Left ventricle myocardium inferior (tissue), 1 donor: ENCODE measurements around the gene POU2AF1. TPM values are rescaled to one million over a fixed set of nuclear protein-coding genes. Genes with fewer than 3 reads are reported as not detected.

Source experiments
- DNase-seq: peaks from one replicate; pipeline ENCODE4 v3.0.0-alpha.2; 2020
- H3K27ac ChIP-seq: fragments of 200-600 bp; replicated peaks from 2 replicates; pipeline ENCODE4 v1.8.0; 2021
- H3K27me3 ChIP-seq: fragments of 200-600 bp; 2 replicates; pipeline ENCODE4 v1.8.0; 2021; ENCODE audit warnings: low read depth
- H3K36me3 ChIP-seq: fragments of 200-600 bp; 2 replicates; pipeline ENCODE4 v1.8.0; 2021
- H3K4me1 ChIP-seq: fragments of 200-600 bp; 2 replicates; pipeline ENCODE4 v1.8.0; 2021
- H3K4me3 ChIP-seq: fragments of 200-600 bp; 2 replicates; pipeline ENCODE4 v1.8.0; 2021; ENCODE audit warnings: mild to moderate bottlenecking, moderate library complexity
- H3K9me3 ChIP-seq: fragments of 200-600 bp; replicated peaks from 2 replicates; pipeline ENCODE4 v1.8.0; 2021
- intact Hi-C: fragments of 100-400 bp; cut with micrococcal nuclease; formaldehyde crosslinking; loops from one replicate; pipeline ENCODE4 v1.11.0; 2022
- total RNA-seq: library from RNA; stranded (reverse); fragmentation: NEBNext Ultra II Directional; extraction: Animal tissue kit (Norgen Biotek cat#: 25700); gene quantifications from one replicate; pipeline ENCODE4 v1.2.1, GENCODE V29; 2021
- TF ChIP-seq, protein P1 (sequence below): fragments of 200-600 bp; IDR thresholded peaks from 2 replicates; pipeline ENCODE4 v1.8.0; 2021; ENCODE audit warnings: antibody characterized with exemption, mild to moderate bottlenecking, borderline replicate concordance
- donor health status: DM: no; HTN: yes; CAD: no; lungs with severe emphysema.

POU2AF1 gene
- total RNA-seq, 1 donor from 2014 or later: 0.05 TPM

DNA sequence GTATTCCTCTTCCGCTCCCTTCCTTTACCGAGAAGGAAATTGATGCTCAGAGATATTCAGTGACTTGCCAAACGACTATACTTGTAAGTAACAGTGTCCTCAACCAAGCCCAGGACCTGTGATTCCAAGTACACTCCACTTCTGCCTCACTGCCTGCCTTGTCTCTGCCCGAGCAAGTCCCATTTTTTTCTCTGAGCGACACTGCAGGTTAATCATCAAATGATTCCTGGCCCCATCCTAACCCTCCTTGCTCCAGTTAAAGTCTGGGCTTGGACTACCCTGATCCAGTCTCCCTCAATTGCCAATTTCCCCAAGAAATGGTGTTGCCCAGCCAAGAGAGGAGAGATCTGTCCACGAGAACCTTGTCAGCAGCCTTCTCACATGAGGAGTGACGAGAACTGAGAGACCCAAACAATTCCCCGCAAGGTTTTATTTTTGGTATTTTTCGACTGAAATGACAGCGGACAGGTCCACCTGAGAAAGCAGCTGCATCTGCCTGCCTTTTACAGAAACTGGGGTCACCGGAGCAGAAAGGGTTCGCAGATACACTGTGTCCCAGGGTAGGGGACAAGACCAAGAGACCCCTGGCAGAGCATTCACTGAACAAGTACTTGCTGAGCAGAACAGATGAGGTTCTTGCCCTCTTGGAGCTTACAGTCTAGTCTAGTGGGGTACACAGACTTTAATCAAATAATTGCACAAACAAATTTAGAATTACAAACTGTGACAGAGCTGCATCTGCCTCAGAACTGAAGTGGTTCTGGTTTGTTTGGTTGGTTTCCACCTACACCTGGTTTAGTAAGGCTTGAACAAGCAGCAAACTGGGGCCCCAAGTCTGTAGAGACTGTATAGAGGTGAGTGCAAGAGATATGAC, 11.4 kb downstream of the POU2AF1 start:
- TF ChIP-seq, protein P1, sequence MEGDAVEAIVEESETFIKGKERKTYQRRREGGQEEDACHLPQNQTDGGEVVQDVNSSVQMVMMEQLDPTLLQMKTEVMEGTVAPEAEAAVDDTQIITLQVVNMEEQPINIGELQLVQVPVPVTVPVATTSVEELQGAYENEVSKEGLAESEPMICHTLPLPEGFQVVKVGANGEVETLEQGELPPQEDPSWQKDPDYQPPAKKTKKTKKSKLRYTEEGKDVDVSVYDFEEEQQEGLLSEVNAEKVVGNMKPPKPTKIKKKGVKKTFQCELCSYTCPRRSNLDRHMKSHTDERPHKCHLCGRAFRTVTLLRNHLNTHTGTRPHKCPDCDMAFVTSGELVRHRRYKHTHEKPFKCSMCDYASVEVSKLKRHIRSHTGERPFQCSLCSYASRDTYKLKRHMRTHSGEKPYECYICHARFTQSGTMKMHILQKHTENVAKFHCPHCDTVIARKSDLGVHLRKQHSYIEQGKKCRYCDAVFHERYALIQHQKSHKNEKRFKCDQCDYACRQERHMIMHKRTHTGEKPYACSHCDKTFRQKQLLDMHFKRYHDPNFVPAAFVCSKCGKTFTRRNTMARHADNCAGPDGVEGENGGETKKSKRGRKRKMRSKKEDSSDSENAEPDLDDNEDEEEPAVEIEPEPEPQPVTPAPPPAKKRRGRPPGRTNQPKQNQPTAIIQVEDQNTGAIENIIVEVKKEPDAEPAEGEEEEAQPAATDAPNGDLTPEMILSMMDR: no peak
- Histone ChIP-seq H3K4me1 (no peaks in the 10 kb centered on the region), H3K4me3 (no peak overlapping the region), H3K9me3 (no peaks in the 10 kb centered on the region), H3K36me3 (no peaks in the 10 kb centered on the region), H3K27ac (no peak overlapping the region), H3K27me3 (peaks cover 6% of the 10 kb centered on the region)
- intact Hi-C loops: no loop called here
- DNase-seq: no peak

DNA sequence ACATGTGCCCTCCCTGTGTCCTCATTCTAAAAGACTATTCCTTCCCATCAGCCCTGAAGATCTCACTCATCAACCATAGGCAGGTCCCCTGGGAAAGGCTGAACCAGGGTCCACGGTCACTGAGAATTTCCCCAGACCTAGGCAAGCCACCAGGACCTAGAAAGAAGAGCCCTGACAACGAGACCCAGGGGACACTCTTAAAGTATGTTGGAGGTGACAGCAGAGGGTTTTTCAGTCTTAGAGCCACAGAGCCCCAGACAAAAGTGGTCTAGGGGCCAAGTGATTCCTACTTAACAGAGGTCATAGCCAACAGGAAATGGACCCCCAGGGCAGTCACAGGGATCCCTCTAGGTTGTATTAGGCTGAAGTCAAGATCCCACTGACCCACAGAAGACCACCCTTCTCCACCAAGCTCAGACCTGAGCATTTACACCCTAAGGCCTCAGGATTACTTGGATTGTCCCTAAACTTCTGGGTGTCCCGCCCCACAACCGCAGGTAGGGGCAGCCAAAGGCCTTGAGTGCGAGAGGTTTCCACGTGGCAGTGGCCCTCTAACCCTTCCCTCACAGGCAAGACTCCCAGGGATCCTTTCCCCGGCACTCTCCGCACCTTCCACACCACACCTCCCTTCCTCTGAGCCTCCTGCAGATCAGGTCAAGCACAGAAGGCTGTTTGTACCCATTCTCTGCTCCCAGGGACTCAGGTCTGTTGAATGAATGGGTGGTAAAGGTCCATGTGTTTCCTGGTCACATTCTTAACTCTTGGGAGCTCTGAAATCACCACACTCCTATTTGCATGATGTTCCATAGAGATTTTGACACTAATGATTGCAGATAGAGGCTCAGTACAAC, 12.3 kb downstream of the POU2AF1 start:
- Histone ChIP-seq H3K4me1 (no peaks in the 10 kb centered on the region), H3K4me3 (no peak overlapping the region), H3K27ac (no peak overlapping the region), H3K9me3 (no peaks in the 10 kb centered on the region), H3K36me3 (no peaks in the 10 kb centered on the region), H3K27me3 (peaks cover 6% of the 10 kb centered on the region)
- no peak for DNase-seq
- intact Hi-C loops: no loop called here
- TF ChIP-seq, protein P1: no peak

DNA sequence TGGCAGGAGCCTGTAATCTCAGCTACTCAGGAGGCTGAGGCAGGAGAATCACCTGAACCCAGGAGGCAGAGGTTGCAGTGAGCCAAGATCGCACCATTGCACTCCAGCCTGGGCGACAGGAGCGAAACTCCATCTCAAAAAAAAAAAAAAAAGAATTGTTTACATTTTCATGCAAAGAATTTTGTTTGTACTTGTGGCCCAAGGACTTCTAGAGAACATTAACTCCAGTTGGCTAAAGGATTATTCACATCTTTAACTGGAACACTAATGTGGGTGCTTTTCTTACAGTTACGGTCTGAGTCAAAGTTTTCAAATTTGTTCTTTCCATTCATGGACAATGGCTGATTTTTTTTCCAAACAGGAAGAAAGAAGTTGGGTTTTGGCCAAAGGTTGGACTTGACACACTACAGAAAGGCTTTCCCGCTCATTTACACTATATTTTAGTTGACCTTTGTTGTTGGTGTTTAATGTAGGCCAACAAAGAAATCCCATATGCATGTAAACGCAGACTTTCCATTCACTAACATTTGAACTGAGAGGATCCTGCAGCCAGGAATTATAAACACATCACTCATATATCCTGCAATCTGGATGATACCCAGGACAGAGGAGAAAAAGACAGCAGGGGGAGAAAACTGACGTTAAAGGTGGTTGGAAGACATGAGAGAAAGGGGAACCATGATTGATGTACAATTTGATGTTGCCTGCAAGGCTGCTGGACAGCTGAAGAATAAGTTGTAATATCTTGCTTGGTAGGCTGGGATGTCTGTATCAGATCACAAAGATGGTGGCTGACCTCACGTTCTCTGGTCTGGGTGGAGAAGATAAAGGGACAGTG, 13.1 kb downstream of the POU2AF1 start:
- no peak for DNase-seq
- intact Hi-C loops: no loop called here

DNA sequence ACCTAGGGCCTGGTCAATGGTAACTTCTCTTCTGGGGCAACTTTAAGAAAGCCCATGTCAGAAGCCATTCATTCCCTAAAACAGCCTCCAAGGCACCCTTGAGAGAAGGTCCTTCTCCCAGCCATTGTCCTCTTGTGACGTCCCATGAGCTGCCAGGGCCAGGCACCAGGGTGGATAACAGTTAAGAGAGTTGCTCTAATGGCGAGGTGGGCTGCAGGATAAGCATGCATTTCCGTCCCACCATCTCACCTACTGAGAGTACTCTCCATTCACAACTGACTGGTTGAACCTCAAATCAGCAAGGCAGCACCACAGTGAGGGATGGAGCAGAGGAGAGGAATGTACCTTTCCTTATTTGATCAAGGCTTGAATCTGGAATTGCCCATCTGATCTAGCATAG, 14.6 kb downstream of the POU2AF1 start:
- intact Hi-C loops: no loop called here
- Histone ChIP-seq H3K4me1 (no peaks in the 10 kb centered on the region), H3K4me3 (no peak overlapping the region), H3K27me3 (peaks cover 6% of the 10 kb centered on the region), H3K9me3 (no peaks in the 10 kb centered on the region), H3K27ac (no peak overlapping the region), H3K36me3 (no peaks in the 10 kb centered on the region)
- TF ChIP-seq, protein P1: no peak
- no peak for DNase-seq

More for the DNA sequence above, 13.1 kb downstream of the POU2AF1 start:
- no peaks in the 10 kb centered on the region for H3K36me3 ChIP-seq
- TF ChIP-seq, protein P1: no peak
- no peaks in the 10 kb centered on the region for H3K4me1 ChIP-seq
- no peak overlapping the region for H3K27ac ChIP-seq
- H3K27me3 ChIP-seq: peaks cover 6% of the 10 kb centered on the region
- H3K4me3 ChIP-seq: no peak overlapping the region
- H3K9me3 ChIP-seq: no peaks in the 10 kb centered on the region

DNA sequence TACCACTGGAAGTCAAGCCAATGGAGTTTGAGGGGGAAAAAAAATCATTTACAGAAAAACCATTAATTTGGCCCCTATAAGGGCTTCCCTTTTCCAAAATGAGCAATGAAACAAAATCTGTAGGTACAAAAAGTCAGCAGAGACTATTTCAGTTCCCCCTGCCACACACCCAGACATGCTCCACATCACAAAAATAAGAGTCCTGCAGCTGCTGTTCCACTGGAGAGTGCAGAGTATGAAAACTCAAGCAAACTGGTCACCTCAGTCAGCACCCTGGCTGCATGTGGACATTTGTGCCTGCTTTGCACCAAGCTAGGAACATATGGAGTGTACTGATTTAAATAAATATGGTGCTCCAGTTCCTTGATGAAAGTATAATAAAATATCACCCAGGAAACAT, 15.1 kb downstream of the POU2AF1 start:
- H3K9me3 ChIP-seq: no peaks in the 10 kb centered on the region
- no peaks in the 10 kb centered on the region for H3K4me1 ChIP-seq
- intact Hi-C loops: no loop called here
- H3K4me3 ChIP-seq: no peak overlapping the region
- peaks cover 6% of the 10 kb centered on the region for H3K27me3 ChIP-seq
- TF ChIP-seq, protein P1: no peak
- no peak for DNase-seq
- H3K27ac ChIP-seq: no peak overlapping the region
- H3K36me3 ChIP-seq: no peaks in the 10 kb centered on the region
